T-helper 1 cell treated with Interleukin-12 subunit alpha and Interleukin-12 subunit beta and Interleukin-4 antibody, amounts not matched to agents 30 μg/mL and 1 μg/mL, for 36 hours (primary cell): ENCODE results near the gene AFF3.

Experiments used
- H3K27ac Mint-ChIP-seq: one replicate; pipeline ENCODE4 v1.8.0; 2021; ENCODE audit warnings: mild to moderate bottlenecking, mixed read lengths
- H3K27me3 Mint-ChIP-seq: one replicate; pipeline ENCODE4 v1.8.0; 2021; ENCODE audit warnings: low read depth, mixed read lengths
- H3K36me3 Mint-ChIP-seq: one replicate; pipeline ENCODE4 v1.8.0; 2021; ENCODE audit warnings: low read depth, mixed read lengths
- H3K4me1 Mint-ChIP-seq: one replicate; pipeline ENCODE4 v1.8.0; 2021; ENCODE audit warnings: low read depth, mixed read lengths
- H3K4me3 Mint-ChIP-seq: one replicate; pipeline ENCODE4 v1.8.0; 2021; ENCODE audit warnings: mild to moderate bottlenecking, moderate library complexity, mixed read lengths
- H3K9me3 Mint-ChIP-seq: one replicate; pipeline ENCODE4 v1.8.0; 2021; ENCODE audit warnings: mixed read lengths

AFF3 gene

GRCh38 chr2:99862566-99862965 lies 279.8 kb downstream of the AFF3 start:
- H3K27ac Mint-ChIP-seq, result no peak overlapping the region
- H3K4me3 Mint-ChIP-seq, result no peak overlapping the region
- no peaks in the 10 kb centered on the region for H3K36me3 Mint-ChIP-seq
- no peaks in the 10 kb centered on the region for H3K9me3 Mint-ChIP-seq
- peaks cover 6% of the 10 kb centered on the region for H3K4me1 Mint-ChIP-seq
- no peaks in the 10 kb centered on the region for H3K27me3 Mint-ChIP-seq

- Mint-ChIP-seq H3K27ac (no peak overlapping the region), H3K27me3 (no peaks in the 10 kb centered on the region), H3K36me3 (no peaks in the 10 kb centered on the region), H3K4me1 (peaks cover 6% of the 10 kb centered on the region), H3K9me3 (no peaks in the 10 kb centered on the region), H3K4me3 (no peak overlapping the region)
Observed at GRCh38 chr2:99861376-99861760, 281.0 kb downstream of the AFF3 start.

GRCh38 chr2:99860720-99861375 lies 281.5 kb downstream of the AFF3 start:
- Mint-ChIP-seq H3K27ac (no peak overlapping the region), H3K4me3 (no peak overlapping the region), H3K9me3 (no peaks in the 10 kb centered on the region), H3K4me1 (peaks cover 6% of the 10 kb centered on the region), H3K27me3 (no peaks in the 10 kb centered on the region), H3K36me3 (no peaks in the 10 kb centered on the region)

GRCh38 chr2:99858951-99859596 lies 283.3 kb downstream of the AFF3 start:
- peaks cover 5% of the 10 kb centered on the region for H3K27me3 Mint-ChIP-seq
- peaks cover 6% of the 10 kb centered on the region for H3K4me1 Mint-ChIP-seq
- no peaks in the 10 kb centered on the region for H3K36me3 Mint-ChIP-seq
- no peak overlapping the region for H3K4me3 Mint-ChIP-seq
- no peak overlapping the region for H3K27ac Mint-ChIP-seq
- H3K9me3 Mint-ChIP-seq, result no peaks in the 10 kb centered on the region

GRCh38 chr2:99857867-99858444 lies 284.4 kb downstream of the AFF3 start:
- Mint-ChIP-seq H3K27ac (no peak overlapping the region), H3K27me3 (peaks cover 8% of the 10 kb centered on the region), H3K36me3 (no peaks in the 10 kb centered on the region), H3K9me3 (no peaks in the 10 kb centered on the region), H3K4me1 (peaks cover 6% of the 10 kb centered on the region), H3K4me3 (no peak overlapping the region)

GRCh38 chr2:99857372-99857771 lies 285.0 kb downstream of the AFF3 start:
- peaks cover 8% of the 10 kb centered on the region for H3K27me3 Mint-ChIP-seq

GRCh38 chr2:99856119-99856518 lies 286.3 kb downstream of the AFF3 start:
- Mint-ChIP-seq H3K27ac (no peak overlapping the region), H3K27me3 (peaks cover 8% of the 10 kb centered on the region), H3K4me3 (no peak overlapping the region), H3K36me3 (no peaks in the 10 kb centered on the region), H3K9me3 (no peaks in the 10 kb centered on the region), H3K4me1 (peaks cover 1% of the 10 kb centered on the region)

More at GRCh38 chr2:99857372-99857771, 285.0 kb downstream of the AFF3 start:
- no peak overlapping the region for H3K4me3 Mint-ChIP-seq
- H3K9me3 Mint-ChIP-seq, result no peaks in the 10 kb centered on the region
- no peaks in the 10 kb centered on the region for H3K36me3 Mint-ChIP-seq
- H3K4me1 Mint-ChIP-seq, result peaks cover 6% of the 10 kb centered on the region
- no peak overlapping the region for H3K27ac Mint-ChIP-seq

- H3K27ac Mint-ChIP-seq, result no peak overlapping the region
- no peaks in the 10 kb centered on the region for H3K4me1 Mint-ChIP-seq
- H3K4me3 Mint-ChIP-seq, result no peak overlapping the region
- peaks cover 12% of the 10 kb centered on the region for H3K27me3 Mint-ChIP-seq
- no peaks in the 10 kb centered on the region for H3K9me3 Mint-ChIP-seq
- H3K36me3 Mint-ChIP-seq, result no peaks in the 10 kb centered on the region
Observed at GRCh38 chr2:99854236-99854852, 288.0 kb downstream of the AFF3 start.

GRCh38 chr2:99852956-99853355 lies 289.4 kb downstream of the AFF3 start:
- H3K27ac Mint-ChIP-seq, result no peak overlapping the region
- no peak overlapping the region for H3K4me3 Mint-ChIP-seq
- no peaks in the 10 kb centered on the region for H3K36me3 Mint-ChIP-seq
- peaks cover 12% of the 10 kb centered on the region for H3K27me3 Mint-ChIP-seq
- no peaks in the 10 kb centered on the region for H3K4me1 Mint-ChIP-seq
- no peaks in the 10 kb centered on the region for H3K9me3 Mint-ChIP-seq

GRCh38 chr2:99852376-99852934 lies 289.9 kb downstream of the AFF3 start:
- Mint-ChIP-seq H3K4me1 (no peaks in the 10 kb centered on the region), H3K9me3 (no peaks in the 10 kb centered on the region), H3K27me3 (peaks cover 12% of the 10 kb centered on the region), H3K4me3 (no peak overlapping the region), H3K27ac (no peak overlapping the region), H3K36me3 (no peaks in the 10 kb centered on the region)

- Mint-ChIP-seq H3K27ac (no peak overlapping the region), H3K4me3 (no peak overlapping the region), H3K9me3 (no peaks in the 10 kb centered on the region), H3K27me3 (peaks cover 12% of the 10 kb centered on the region), H3K4me1 (no peaks in the 10 kb centered on the region), H3K36me3 (no peaks in the 10 kb centered on the region)
Observed at GRCh38 chr2:99851811-99852210, 290.6 kb downstream of the AFF3 start.

GRCh38 chr2:99851089-99851488 lies 291.3 kb downstream of the AFF3 start:
- Mint-ChIP-seq H3K9me3 (no peaks in the 10 kb centered on the region), H3K27me3 (peaks cover 12% of the 10 kb centered on the region), H3K4me3 (no peak overlapping the region), H3K27ac (no peak overlapping the region), H3K4me1 (no peaks in the 10 kb centered on the region), H3K36me3 (no peaks in the 10 kb centered on the region)

- Mint-ChIP-seq H3K36me3 (no peaks in the 10 kb centered on the region), H3K4me1 (no peaks in the 10 kb centered on the region), H3K27ac (no peak overlapping the region), H3K9me3 (no peaks in the 10 kb centered on the region), H3K4me3 (no peak overlapping the region), H3K27me3 (peaks cover 12% of the 10 kb centered on the region)
Observed at GRCh38 chr2:99850084-99850710, 292.2 kb downstream of the AFF3 start.

GRCh38 chr2:99846462-99847107 lies 295.8 kb downstream of the AFF3 start:
- H3K36me3 Mint-ChIP-seq, result no peaks in the 10 kb centered on the region
- no peak overlapping the region for H3K27ac Mint-ChIP-seq
- H3K27me3 Mint-ChIP-seq, result peaks cover 3% of the 10 kb centered on the region
- H3K9me3 Mint-ChIP-seq, result no peaks in the 10 kb centered on the region
- H3K4me3 Mint-ChIP-seq, result no peak overlapping the region
- no peaks in the 10 kb centered on the region for H3K4me1 Mint-ChIP-seq
